Measurements from ENCODE around the gene SOX18.

SOX18 gene

GRCh38 chr20:64051561-64052325 is 2.3 kb upstream of the SOX18 start:
- DNase-seq: no peak

DNA sequence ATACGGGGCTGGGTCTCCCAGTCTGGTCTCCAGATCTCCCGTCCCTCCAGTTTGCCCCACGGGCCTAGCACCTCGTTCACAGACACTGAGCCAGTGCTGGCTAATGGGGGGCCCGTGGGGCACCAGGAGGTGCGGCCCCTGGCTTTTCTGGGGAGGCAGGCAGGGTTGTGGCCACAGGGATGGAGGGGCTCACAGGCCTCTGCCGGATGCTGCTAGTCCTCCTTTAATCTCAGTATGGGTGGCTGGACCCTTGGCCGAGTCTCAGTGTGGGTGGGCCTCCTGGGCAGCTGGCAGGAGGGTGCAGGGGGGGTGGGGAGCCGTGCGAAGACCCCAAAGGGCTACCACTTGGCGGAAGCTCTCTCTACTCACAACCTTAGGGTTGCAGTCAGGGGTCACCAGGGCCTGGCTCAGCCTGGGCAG is 1.6 kb upstream of the SOX18 start:
- DNase-seq: no peak

DNA sequence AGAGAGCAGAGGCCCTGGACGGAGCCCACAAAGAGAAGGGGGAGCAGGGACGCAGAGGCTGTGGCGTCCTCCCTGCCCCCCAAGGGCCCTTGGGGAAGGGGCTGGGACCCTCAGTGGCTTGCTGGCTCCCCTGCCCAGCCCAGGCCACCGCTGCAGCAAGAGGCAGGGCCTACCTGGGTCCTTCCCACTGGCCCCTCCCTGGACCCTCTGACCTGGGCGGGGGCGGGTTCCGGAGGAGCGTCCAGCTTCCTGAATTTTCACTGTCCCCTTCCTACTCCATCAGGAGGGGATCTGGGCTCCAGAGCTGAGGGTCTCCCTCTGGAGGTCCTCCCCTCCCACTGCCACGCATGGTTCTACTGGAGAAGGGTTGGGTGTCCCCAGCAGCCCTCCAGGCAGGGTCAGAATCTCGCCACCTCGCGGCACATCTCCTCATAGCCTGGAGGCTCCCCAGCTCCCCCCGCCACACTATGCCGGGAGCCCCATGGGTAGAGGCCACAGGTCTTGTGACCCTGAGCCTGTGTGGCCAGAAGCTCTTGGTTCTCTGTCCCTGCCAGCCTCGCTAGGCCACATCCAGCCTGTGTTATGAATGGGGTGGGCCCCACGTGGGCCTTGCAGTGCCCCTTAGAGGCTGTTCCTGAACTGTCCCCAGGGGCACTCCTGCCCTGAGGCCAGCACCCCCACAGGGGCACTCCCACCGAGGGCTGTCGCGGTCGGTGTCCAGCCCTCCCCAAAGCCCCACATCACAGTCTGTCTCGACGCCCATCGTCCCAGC is 1.0 kb upstream of the SOX18 start:
- no peak for DNase-seq

GRCh38 chr20:64049878-64050260 is 430 bp upstream of the SOX18 start:
- DNase-seq: no peak

GRCh38 chr20:64048402-64049044 is 916 bp downstream of the SOX18 start:
- DNase-seq: no peak

DNA sequence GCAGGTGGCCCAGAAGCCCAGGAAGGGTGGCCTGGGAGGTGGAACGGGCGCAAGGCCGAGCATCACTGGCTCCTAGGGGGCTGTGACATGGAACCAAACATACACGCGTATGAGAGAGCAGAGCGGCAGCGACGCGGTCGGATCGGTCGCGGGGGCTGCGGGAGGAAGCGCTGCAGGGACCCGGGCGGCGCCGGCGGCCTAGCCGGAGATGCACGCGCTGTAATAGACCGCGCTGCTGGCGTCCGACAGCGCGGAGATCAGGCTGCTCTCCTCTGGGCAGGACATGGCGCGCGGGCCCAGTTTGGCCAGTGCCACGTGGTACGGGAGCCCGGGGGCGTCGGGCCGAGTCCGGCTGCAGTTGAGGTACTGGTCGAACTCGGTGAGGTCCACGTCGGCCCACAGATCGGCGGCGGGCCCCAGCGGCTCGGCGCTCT is 1.5 kb downstream of the SOX18 start:
- no peak for DNase-seq

- no peak for DNase-seq
Measured at GRCh38 chr20:64047046-64047389, 2.4 kb downstream of the SOX18 start.

- DNase-seq: no peak
Measured at GRCh38 chr20:64045346-64046011, 4.0 kb downstream of the SOX18 start.

- DNase-seq: no peak
Measured at GRCh38 chr20:64044484-64045247, 4.8 kb downstream of the SOX18 start.

DNA sequence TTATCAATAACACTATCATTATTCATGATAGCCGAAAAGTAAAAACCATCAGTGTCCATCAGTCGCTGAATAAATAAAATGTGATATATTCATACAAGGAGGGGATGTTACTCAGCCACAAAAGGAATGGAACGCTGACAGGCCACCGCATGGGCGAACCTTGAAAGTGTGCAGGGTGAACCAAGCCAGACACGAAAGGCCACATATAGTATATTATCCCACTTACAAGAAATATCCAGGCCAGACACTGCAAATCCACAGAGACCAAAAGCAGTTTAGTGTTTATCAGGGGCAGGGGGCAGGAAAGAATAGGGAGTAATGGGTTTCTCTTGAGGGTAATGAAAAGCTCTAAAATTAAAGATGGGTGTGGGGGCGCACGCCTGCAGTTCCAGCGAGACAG is 5.7 kb downstream of the SOX18 start:
- no peak for DNase-seq

- DNase-seq: no peak
Measured at GRCh38 chr20:64042054-64042781, 7.2 kb downstream of the SOX18 start.

DNA sequence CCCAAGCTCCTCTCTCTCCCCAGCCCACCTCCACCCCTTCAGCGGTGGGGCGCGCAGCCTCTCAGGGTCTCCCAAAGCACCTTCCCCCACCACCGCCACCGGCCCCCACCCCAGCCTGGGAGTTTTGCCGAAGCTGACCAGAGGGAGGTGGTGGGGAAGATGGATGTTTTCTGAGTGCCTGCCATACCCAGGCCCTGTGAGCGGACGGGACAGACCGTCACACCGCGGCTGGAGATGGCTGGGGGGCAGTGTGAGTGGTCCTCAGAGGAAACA is 7.7 kb downstream of the SOX18 start:
- DNase-seq: no peak

- no peak for DNase-seq
Measured at GRCh38 chr20:64041040-64041780, 8.2 kb downstream of the SOX18 start.

DNA sequence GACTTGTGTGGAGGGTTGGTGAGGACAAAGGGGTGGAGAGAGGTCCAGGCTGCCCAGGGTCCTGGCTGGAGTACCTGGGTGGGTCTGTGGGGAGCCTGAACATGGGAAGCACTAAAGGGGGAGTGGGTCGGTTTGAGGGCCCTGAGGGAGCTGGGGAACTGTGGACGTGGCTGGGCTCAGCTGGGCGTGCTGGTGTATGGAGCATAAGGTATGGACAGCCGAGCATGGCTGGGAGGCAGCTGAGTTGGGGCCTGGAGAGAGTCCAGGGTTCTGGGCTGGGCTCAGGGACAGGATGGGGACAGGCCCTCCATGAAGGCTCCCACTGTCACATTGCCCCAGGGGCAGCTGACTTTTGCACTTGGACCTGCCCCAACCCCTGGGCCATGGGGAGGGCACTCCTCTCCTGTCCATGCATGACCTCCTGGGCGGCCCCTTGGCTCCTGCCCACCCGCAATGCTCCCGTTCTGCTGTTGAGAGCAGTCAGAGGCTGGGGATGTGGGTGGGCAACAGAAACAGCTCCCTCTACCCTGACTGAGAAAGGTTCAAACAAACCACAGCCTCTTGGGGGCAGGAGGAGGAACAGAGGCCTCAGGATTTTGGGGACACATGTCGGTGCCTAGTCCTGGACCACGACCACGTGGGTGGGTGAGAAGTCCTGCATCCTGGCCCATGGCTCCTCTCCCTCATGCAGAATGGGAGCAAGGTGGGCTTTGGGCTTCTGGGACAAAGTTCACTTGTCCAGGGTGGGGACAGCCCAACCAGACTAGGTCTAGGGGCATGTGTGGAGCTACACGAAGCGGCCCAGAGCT is 9.0 kb downstream of the SOX18 start:
- no peak for DNase-seq

GRCh38 chr20:64039293-64040160 is 9.9 kb downstream of the SOX18 start:
- DNase-seq: no peak

DNA sequence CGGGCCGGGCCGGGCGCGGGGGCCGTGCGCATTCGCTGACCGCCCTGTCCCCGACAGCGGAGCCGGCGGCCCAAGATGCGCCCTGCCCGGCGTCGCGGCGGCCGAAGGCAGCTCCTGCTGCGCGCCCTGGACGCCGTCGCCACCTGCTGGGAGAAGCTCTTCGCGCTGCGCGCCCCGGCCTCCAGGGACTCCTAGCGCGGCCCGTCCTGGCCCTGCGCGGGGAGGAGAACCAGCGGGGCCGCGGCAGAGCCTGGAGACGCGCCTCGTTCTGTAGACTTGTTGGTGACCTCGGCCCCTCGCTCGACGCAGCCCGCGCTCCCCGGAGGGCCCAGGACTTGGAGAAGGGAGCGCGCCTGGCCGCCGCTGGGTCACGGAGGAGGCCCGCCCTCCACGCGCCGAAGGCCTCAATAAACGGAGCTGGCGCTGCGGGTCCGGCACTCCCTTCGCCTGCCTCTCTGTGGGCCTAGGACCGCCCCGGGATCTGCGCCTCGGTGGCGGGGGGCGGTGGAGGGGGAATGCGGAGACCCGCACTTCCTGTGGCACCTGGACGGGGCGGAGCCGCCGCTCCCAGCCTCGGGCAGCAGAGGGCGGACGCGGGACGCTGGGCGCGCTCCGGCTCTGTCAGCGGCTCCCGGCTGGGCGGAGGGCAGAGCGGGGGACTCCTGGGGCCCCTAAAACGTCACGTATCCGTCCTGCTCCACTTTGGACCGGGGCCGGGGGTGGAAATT is 10.7 kb downstream of the SOX18 start:
- DNase-seq: no peak

DNA sequence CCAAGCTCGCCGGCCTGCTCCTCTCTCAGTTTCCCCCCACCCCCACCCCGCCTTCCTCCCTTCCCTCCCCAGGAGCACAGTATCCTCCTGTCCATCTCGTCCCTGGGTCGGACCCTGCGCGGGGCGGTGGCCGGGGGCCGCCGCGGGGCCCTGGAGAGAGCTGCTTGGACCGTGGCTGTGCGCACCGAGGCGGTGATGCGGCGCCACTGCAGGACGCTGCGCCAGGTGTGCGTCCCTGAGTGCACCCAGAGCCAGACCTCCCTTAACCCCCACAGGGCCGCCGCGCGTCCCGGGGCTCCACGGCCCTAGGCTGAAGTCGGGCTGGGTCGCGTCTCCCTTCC is 11.2 kb downstream of the SOX18 start:
- no peak for DNase-seq

DNA sequence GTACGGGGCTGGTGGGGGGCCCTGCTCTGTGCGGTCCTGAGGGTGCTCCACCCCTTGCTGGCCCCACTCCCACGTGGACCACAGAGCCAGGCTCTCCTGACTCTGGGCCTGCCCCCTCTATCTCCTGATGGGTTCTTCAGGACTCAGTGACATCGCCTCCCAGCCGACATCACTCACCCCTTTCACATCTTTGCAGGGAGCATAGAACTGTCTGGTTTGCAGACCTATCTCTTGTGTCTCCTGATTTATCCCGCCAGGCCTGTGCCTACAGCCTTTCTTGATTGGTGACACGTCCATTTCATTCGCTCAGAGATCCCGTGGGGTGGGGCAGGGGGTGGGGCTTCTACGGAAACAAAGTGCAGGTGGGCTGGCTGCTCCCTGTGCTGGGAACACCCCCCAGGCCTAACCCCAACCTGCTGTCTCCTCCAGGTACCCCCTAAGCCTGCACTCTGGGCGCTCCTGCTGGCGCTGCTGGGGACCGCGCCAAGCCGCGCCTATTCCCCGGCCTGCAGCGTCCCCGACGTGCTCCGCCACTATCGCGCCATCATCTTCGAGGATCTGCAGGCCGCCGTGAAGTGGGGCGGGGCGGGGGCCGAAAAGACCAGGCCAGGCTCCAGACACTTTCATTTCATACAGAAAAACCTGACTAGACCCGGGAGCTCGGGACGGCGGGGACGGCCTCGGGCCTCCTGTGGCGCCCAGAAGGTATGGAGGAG is 11.8 kb downstream of the SOX18 start:
- DNase-seq: no peak

DNA sequence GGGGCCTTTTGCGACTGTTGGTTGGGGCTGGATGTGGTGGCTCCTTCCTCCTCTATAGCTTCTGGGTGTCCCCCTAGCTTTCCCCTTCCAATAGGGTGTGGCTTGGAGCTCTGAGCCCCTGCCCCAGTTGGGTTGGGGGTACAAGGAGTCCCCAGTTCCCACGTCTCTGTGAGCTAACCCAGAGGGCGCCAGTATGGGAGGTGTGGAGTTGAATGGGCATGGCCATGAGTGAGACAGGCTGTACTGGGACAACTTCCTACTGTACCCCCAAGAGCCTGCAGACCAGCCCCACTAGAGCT is 12.3 kb downstream of the SOX18 start:
- no peak for DNase-seq
